Prostate gland (tissue), 2 donors: ENCODE data around the gene RPSA. TPM values are rescaled to one million over a fixed set of nuclear protein-coding genes. Genes with fewer than 3 reads are reported as not detected.

Source experiments
- DNase-seq: peaks from one replicate; pipeline ENCODE4 v3.0.0-alpha.2; 2019; ENCODE audit warnings: low spot score
- H3K27ac ChIP-seq, 2 donors: fragments of 200-600 bp; sonication (generic); 2 replicates each; pipeline ENCODE4 v1.5.1; 2017 to 2019
- H3K27me3 ChIP-seq: fragments of 200-600 bp; sonication (generic); replicated peaks from 2 replicates; pipeline ENCODE4 v1.5.1; 2019; ENCODE audit not compliant: insufficient read depth
- H3K36me3 ChIP-seq, 2 donors: fragments of 200-600 bp; sonication (generic); 1 replicate in 1 of 2; 2 replicates in 1 of 2; pipeline versions ENCODE4 v1.5.1 to v1.8.1; 2017 to 2019
- H3K4me1 ChIP-seq: fragments of 200-600 bp; sonication (generic); replicated peaks from 2 replicates; pipeline ENCODE4 v1.5.1; 2019
- H3K4me3 ChIP-seq, 2 donors: fragments of 200-600 bp; sonication (generic); 2 replicates each; pipeline ENCODE4 v1.5.1; 2017 to 2019
- H3K9me3 ChIP-seq: fragments of 200-600 bp; sonication (generic); 2 replicates; pipeline ENCODE4 v1.5.1; 2017
- CTCF ChIP-seq, 4 experiments: fragments of 200-600 bp in 2 of 4; fragments of 450-650 bp in 2 of 4; sonication (generic) in 2 of 4; IDR thresholded peaks; 1 replicate in 3 of 4; 2 replicates in 1 of 4; pipeline ENCODE4 v1.5.1; 2016 to 2019; ENCODE audit warnings: antibody characterized with exemption in 4 of 4, mild to moderate bottlenecking in 2 of 4, moderate library complexity in 2 of 4
- POLR2A ChIP-seq: fragments of 450-650 bp; IDR thresholded peaks from one replicate; pipeline ENCODE4 v1.6.1; 2016; ENCODE audit warnings: antibody characterized with exemption, mild to moderate bottlenecking
- POLR2AphosphoS5 ChIP-seq: sonication (generic); formaldehyde crosslinking; IDR thresholded peaks from one replicate; pipeline ENCODE4 v1.6.1; 2017; ENCODE audit warnings: antibody characterized with exemption
- WGBS: methylation state at CpG from one replicate; pipeline ENCODE4 v1.1.5; 2018; 5-methylcytosine and 5-hydroxymethylcytosine counted together
- intact Hi-C: fragments of 100-400 bp; cut with DNase I; formaldehyde crosslinking; loops from one replicate; pipeline ENCODE4 v1.14.2; 2022
- total RNA-seq, 2 donors: library from RNA; depleted of rRNA; stranded (reverse); fragments of >200 nt; gene quantifications; one replicate each; pipeline ENCODE4 v1.1.0, GENCODE V29; 2016

RPSA gene
- total RNA-seq, 2 donors from 2014 or later: 732 to 1,080 TPM

GRCh38 chr3:39398700-39399099 is 7.8 kb upstream of the RPSA start:
- intact Hi-C loops: no loop called here
- Histone ChIP-seq H3K4me3 (no peak overlapping the region), H3K27me3 (no peaks in the 10 kb centered on the region), H3K36me3 (peaks cover 0 to 4% of the 10 kb centered on the region in 2 donors), H3K4me1 (no peaks in the 10 kb centered on the region), H3K27ac (no peak overlapping the region), H3K9me3 (no peaks in the 10 kb centered on the region)
- DNase-seq: no peak
- 95% methylated on average over 4 of the region's 4 CpGs for WGBS
- TF ChIP-seq POLR2A (no peak), CTCF (IDR thresholded peaks at IDR 0.05) (no peak), POLR2AphosphoS5 (no peak)

GRCh38 chr3:39401983-39402382 is 4.5 kb upstream of the RPSA start:
- 56% methylated on average over 2 of the region's 2 CpGs for WGBS

GRCh38 chr3:39404943-39405686 is 1.4 kb upstream of the RPSA start:
- no peak for TF ChIP-seq POLR2A
- TF ChIP-seq POLR2AphosphoS5: no peak
- TF ChIP-seq CTCF (IDR thresholded peaks at IDR 0.05): no peak
- Histone ChIP-seq H3K36me3 (no peaks in the 10 kb centered on the region), H3K27ac (no peak overlapping the region), H3K4me3 (no peak overlapping the region), H3K27me3 (no peaks in the 10 kb centered on the region), H3K4me1 (no peaks in the 10 kb centered on the region), H3K9me3 (no peaks in the 10 kb centered on the region)
- no peak for DNase-seq
- 90% methylated on average over 15 of the region's 15 CpGs for WGBS
- intact Hi-C loops: loop anchor here (5.0 to 10.0 kb wide), 2 partner anchors 300 to 902 kb away; partner anchors contain the start of genes EIF1B, GORASP1 and TTC21A

More at GRCh38 chr3:39401983-39402382, 4.5 kb upstream of the RPSA start:
- no peak for DNase-seq
- intact Hi-C loops: loop anchor here (10.0 kb wide), 1 partner anchor 297 kb away; the partner anchor contains the start of genes GORASP1 and TTC21A
- Histone ChIP-seq H3K36me3 (peaks cover 0 to 4% of the 10 kb centered on the region in 2 donors), H3K4me3 (no peak overlapping the region), H3K27me3 (no peaks in the 10 kb centered on the region), H3K4me1 (no peaks in the 10 kb centered on the region), H3K27ac (no peak overlapping the region), H3K9me3 (no peaks in the 10 kb centered on the region)
- TF ChIP-seq CTCF (IDR thresholded peaks at IDR 0.05): no peak
- TF ChIP-seq POLR2AphosphoS5: no peak
- TF ChIP-seq POLR2A: no peak

GRCh38 chr3:39405687-39406367 is 693 bp upstream of the RPSA start:
- DNase-seq: no peak
- Histone ChIP-seq H3K4me1 (no peaks in the 10 kb centered on the region), H3K27ac (peak overlapping the region; percentile 68 to 73), H3K9me3 (no peaks in the 10 kb centered on the region), H3K36me3 (peaks cover 0 to 6% of the 10 kb centered on the region in 2 donors), H3K4me3 (peak overlapping the region; percentile 58 to 60), H3K27me3 (no peaks in the 10 kb centered on the region)
- TF ChIP-seq POLR2AphosphoS5 (no peak), CTCF (IDR thresholded peaks at IDR 0.05) (no peak), POLR2A (no peak)
- intact Hi-C loops: loop anchor here (1.0 to 10.0 kb wide), 3 partner anchors 22 to 901 kb away; partner anchors contain the start of genes EIF1B, GORASP1 and TTC21A
- 71% methylated on average over 13 of the region's 13 CpGs for WGBS
